IMR-90 (cell line): ENCODE measurements around the gene MCM3AP. TPM values are rescaled to one million over a fixed set of nuclear protein-coding genes. Genes with fewer than 3 reads are reported as not detected.

Source experiments
- ATAC-seq: fragments of 200-7000 bp; cut with Tn5 transposase; 2 replicates; pipeline ENCODE4 v1.9.1; 2020; ENCODE audit warnings: low read depth, mild to moderate bottlenecking, moderate library complexity
- BruUV-seq: library from RNA; stranded (reverse); fragments of 400-500 nt; replicated peaks from 2 replicates; lab custom pipeline; 2021; lab: Mats Ljungman, UMichigan
- CTCF ChIA-PET: fragments of 300-600 bp; formaldehyde crosslinking; extraction: SDS; loops from one replicate; lab custom pipeline; 2021; ENCODE audit warnings: antibody characterized with exemption; lab: Yijun Ruan, JAX
- POLR2A ChIA-PET: fragments of 300-600 bp; sonication (Branson Sonifier 250); formaldehyde crosslinking; loops from one replicate; lab custom pipeline; 2022; ENCODE audit warnings: antibody characterized with exemption; ENCODE audit not compliant: unreplicated experiment; lab: Charles Lee
- DNase-seq: peaks from one replicate; pipeline ENCODE4 v3.0.0; 2013
- H2AFZ ChIP-seq: replicated peaks from 2 replicates; pipeline ENCODE3; 2013; ENCODE audit warnings: low read length, mild to moderate bottlenecking; ENCODE audit not compliant: poor library complexity
- H2AK5ac ChIP-seq: 2 replicates; pipeline ENCODE4 v1.6.1; 2013; ENCODE audit warnings: low read depth, low read length, inconsistent platforms
- H2AK9ac ChIP-seq: replicated peaks from 2 replicates; pipeline ENCODE3; 2013; ENCODE audit warnings: mild to moderate bottlenecking, low read depth, low read length, moderate library complexity; ENCODE audit not compliant: poor library complexity
- H2BK120ac ChIP-seq: 2 replicates; pipeline ENCODE4 v1.6.1; 2013; ENCODE audit warnings: low read depth, low read length, inconsistent platforms
- H2BK15ac ChIP-seq: 3 replicates; pipeline ENCODE4 v1.6.1; 2013; ENCODE audit warnings: low read depth, low read length, inconsistent platforms
- H2BK20ac ChIP-seq: 2 replicates; pipeline ENCODE4 v1.6.1; 2013; ENCODE audit warnings: low read depth, mild to moderate bottlenecking, inconsistent platforms, low read length, moderate library complexity
- H2BK5ac ChIP-seq: 2 replicates; pipeline ENCODE4 v1.6.1; 2013; ENCODE audit warnings: mild to moderate bottlenecking, low read depth, low read length, inconsistent platforms; ENCODE audit not compliant: poor library complexity, severe bottlenecking
- H3K14ac ChIP-seq: replicated peaks from 2 replicates; pipeline ENCODE4 v1.6.1; 2013; ENCODE audit warnings: low read depth, low read length, inconsistent platforms
- H3K18ac ChIP-seq: 2 replicates; pipeline ENCODE4 v1.6.1; 2013; ENCODE audit warnings: low read depth, low read length, control low read depth
- H3K23ac ChIP-seq: 2 replicates; pipeline ENCODE4 v1.6.1; 2013; ENCODE audit warnings: low read depth, low read length, inconsistent platforms
- H3K27ac ChIP-seq: 2 replicates; pipeline ENCODE4 v1.5.1; 2013; ENCODE audit warnings: mild to moderate bottlenecking, control low read depth, low read length; ENCODE audit not compliant: insufficient read depth
- H3K27me3 ChIP-seq: 2 replicates; pipeline ENCODE4 v1.6.1; 2013; ENCODE audit warnings: low read length; ENCODE audit not compliant: control insufficient read depth, insufficient read depth
- H3K36me3 ChIP-seq: 2 replicates; pipeline ENCODE4 v1.6.1; 2013; ENCODE audit warnings: low read length, mixed read lengths; ENCODE audit not compliant: control insufficient read depth, insufficient read depth
- H3K4ac ChIP-seq: 2 replicates; pipeline ENCODE4 v1.6.1; 2013; ENCODE audit warnings: low read depth, low read length, inconsistent platforms
- H3K4me1 ChIP-seq: 2 replicates; pipeline ENCODE4 v1.6.1; 2013; ENCODE audit warnings: low read length, mixed read lengths; ENCODE audit not compliant: control insufficient read depth, insufficient read depth
- H3K4me2 ChIP-seq: 2 replicates; pipeline ENCODE4 v1.6.1; 2013; ENCODE audit warnings: low read depth, mild to moderate bottlenecking, control low read depth, low read length, moderate library complexity
- H3K4me3 ChIP-seq: 2 replicates; pipeline ENCODE4 v1.5.1; 2013; ENCODE audit warnings: low read depth, mild to moderate bottlenecking, control low read depth, low read length, moderate library complexity; ENCODE audit not compliant: insufficient read depth
- H3K56ac ChIP-seq: 2 replicates; pipeline ENCODE4 v1.6.1; 2013; ENCODE audit warnings: low read length, inconsistent platforms; ENCODE audit not compliant: insufficient read depth; ENCODE audit errors: extremely low read depth
- H3K79me1 ChIP-seq, 2 experiments: 2 replicates each; pipeline ENCODE4 v1.6.1; 2013; ENCODE audit warnings: low read length in 2 of 2, inconsistent platforms in 1 of 2, low read depth in 1 of 2
- H3K9ac ChIP-seq: 2 replicates; pipeline ENCODE4 v1.6.1; 2013; ENCODE audit warnings: low read depth, low read length, control low read depth
- H3K9me1 ChIP-seq: 2 replicates; pipeline ENCODE4 v1.6.1; 2013; ENCODE audit warnings: low read length, inconsistent platforms; ENCODE audit not compliant: insufficient read depth
- H3K9me3 ChIP-seq: 2 replicates; pipeline ENCODE4 v1.6.1; 2013; ENCODE audit warnings: low read length; ENCODE audit not compliant: control insufficient read depth, insufficient read depth
- H4K20me1 ChIP-seq: 2 replicates; pipeline ENCODE4 v1.6.1; 2013; ENCODE audit warnings: low read length, inconsistent platforms; ENCODE audit not compliant: insufficient read depth
- H4K5ac ChIP-seq: 2 replicates; pipeline ENCODE4 v1.6.1; 2013; ENCODE audit warnings: mild to moderate bottlenecking, low read depth, low read length, control low read depth
- H4K8ac ChIP-seq, 2 experiments: 2 replicates each; pipeline ENCODE4 v1.6.1; 2013; ENCODE audit warnings: low read depth in 2 of 2, low read length in 2 of 2, control low read depth in 1 of 2, inconsistent platforms in 1 of 2
- H4K91ac ChIP-seq: 2 replicates; pipeline ENCODE4 v1.6.1; 2013; ENCODE audit warnings: low read depth, low read length, inconsistent platforms; ENCODE audit not compliant: insufficient read depth
- BHLHE40 ChIP-seq: fragments of 150-350 bp; IDR thresholded peaks from 2 replicates; pipeline ENCODE4 v1.6.1; 2016; ENCODE audit warnings: mild to moderate bottlenecking, low read depth, low read length
- CEBPB ChIP-seq: IDR thresholded peaks from 2 replicates; pipeline ENCODE4 v1.6.1; 2012; ENCODE audit warnings: low read depth, low read length, improper control_type of control experiment
- CHD1 ChIP-seq: IDR thresholded peaks from 2 replicates; pipeline ENCODE4 v1.6.1; 2012; ENCODE audit warnings: low read depth, low read length, improper control_type of control experiment
- CTCF ChIP-seq: conservative IDR thresholded peaks from 2 replicates; pipeline ENCODE4 v1.5.1; 2012; ENCODE audit warnings: mild to moderate bottlenecking, low read depth, low read length, improper control_type of control experiment
- ELK1 ChIP-seq: fragments of 150-350 bp; IDR thresholded peaks from 2 replicates; pipeline ENCODE4 v1.6.1; 2016; ENCODE audit warnings: low read depth, mild to moderate bottlenecking, low read length, moderate library complexity, borderline replicate concordance
- FOS ChIP-seq: fragments of 150-350 bp; IDR thresholded peaks from 2 replicates; pipeline ENCODE4 v1.6.1; 2016; ENCODE audit warnings: low read depth, low read length
- MAFK ChIP-seq: IDR thresholded peaks from 2 replicates; pipeline ENCODE4 v1.6.1; 2012; ENCODE audit warnings: low read depth, low read length, improper control_type of control experiment
- MAZ ChIP-seq: IDR thresholded peaks from 2 replicates; pipeline ENCODE4 v1.6.1; 2012; ENCODE audit warnings: low read depth, mild to moderate bottlenecking, low read length, improper control_type of control experiment, moderate library complexity, borderline replicate concordance
- MXI1 ChIP-seq: IDR thresholded peaks from 2 replicates; pipeline ENCODE4 v1.6.1; 2012; ENCODE audit warnings: low read depth, mild to moderate bottlenecking, low read length, moderate library complexity, borderline replicate concordance
- NFE2L2 ChIP-seq: fragments of 150-350 bp; IDR thresholded peaks from 2 replicates; pipeline ENCODE4 v1.6.1; 2016; ENCODE audit warnings: low read depth, mild to moderate bottlenecking, low read length
- POLR2A ChIP-seq: IDR thresholded peaks from 2 replicates; pipeline ENCODE4 v1.6.1; 2012; ENCODE audit warnings: mild to moderate bottlenecking, low read depth, low read length
- RAD21 ChIP-seq: IDR thresholded peaks from 2 replicates; pipeline ENCODE4 v1.6.1; 2012; ENCODE audit warnings: low read length, improper control_type of control experiment
- RCOR1 ChIP-seq: IDR thresholded peaks from 2 replicates; pipeline ENCODE4 v1.6.1; 2012; ENCODE audit warnings: mild to moderate bottlenecking, low read length, improper control_type of control experiment; ENCODE audit not compliant: insufficient replicate concordance
- RFX5 ChIP-seq: IDR thresholded peaks from 2 replicates; pipeline ENCODE4 v1.8.0; 2012; ENCODE audit warnings: low read depth, mild to moderate bottlenecking, low read length, moderate library complexity
- SMC3 ChIP-seq: fragments of 150-350 bp; IDR thresholded peaks from 2 replicates; pipeline ENCODE4 v1.6.1; 2016; ENCODE audit warnings: low read depth, mild to moderate bottlenecking, antibody characterized with exemption, low read length, moderate library complexity
- USF2 ChIP-seq: fragments of 150-350 bp; IDR thresholded peaks from 2 replicates; pipeline ENCODE4 v1.6.1; 2017; ENCODE audit warnings: mild to moderate bottlenecking, antibody characterized with exemption, low read length, low read depth
- WGBS, 2 experiments: methylation state at CpG; one replicate each; pipeline versions ENCODE4 v1.1.5 to v1.1.7; 2013; ENCODE audit warnings: missing lambda C conversion rate in 2 of 2; ENCODE audit not compliant: insufficient read length in 1 of 2; ENCODE audit errors: extremely low coverage in 2 of 2; 5-methylcytosine and 5-hydroxymethylcytosine counted together
- dilution Hi-C: fragments of 300-500 bp; cut with HindIII; formaldehyde crosslinking; loops from one replicate; pipeline ENCODE4 v1.14.3; 2018; ENCODE audit warnings: low sequenced_read_pairs; ENCODE audit not compliant: unreplicated experiment
- in situ Hi-C: fragments of 300-500 bp; cut with MboI; formaldehyde crosslinking; loops from 3 replicates; pipeline ENCODE4 v1.14.3; 2019; ENCODE audit warnings: low sequenced_read_pairs, inconsistent platforms, mixed read lengths
- intact Hi-C: fragments of 100-400 bp; cut with micrococcal nuclease; formaldehyde crosslinking; loops from 2 replicates; pipeline ENCODE4 v1.10.0; 2022
- polyA plus RNA-seq, 3 experiments: library from polyadenylated mRNA; depleted of rRNA; stranded (reverse); fragments of >200 nt; gene quantifications; 2 replicates each; pipeline ENCODE4 v1.2.3, GENCODE V29; 2012; ENCODE audit warnings: low replicate concordance in 1 of 3
- total RNA-seq: library from RNA; depleted of rRNA; stranded (reverse); fragments of >200 nt; gene quantifications from 2 replicates; pipeline ENCODE4 v1.2.3, GENCODE V29; 2012

The MCM3AP gene
- total and polyA plus RNA-seq, 2 of the 4 experiments (the other 2 are of a cell fraction) = 46.5 to 63.1 TPM

- Histone ChIP-seq H2BK5ac (no peak overlapping the region), H3K27me3 (no peaks in the 10 kb centered on the region), H2BK20ac (no peak overlapping the region), H3K4me2 (no peak overlapping the region), H3K4me3 (no peak overlapping the region), H3K36me3 (peaks cover 67% of the 10 kb centered on the region), H3K23ac (no peak overlapping the region), H3K18ac (no peak overlapping the region), H3K14ac (no peak overlapping the region), H3K9me1 (0 out of 2 replicates have a peak, but pooled peaks cover 3% of the 10 kb centered on the region), H4K20me1 (peaks cover 8% of the 10 kb centered on the region), H2BK15ac (no peak overlapping the region), H2AFZ (no peak overlapping the region), H3K9me3 (no peaks in the 10 kb centered on the region), H3K4me1 (no peaks in the 10 kb centered on the region), H2AK9ac (no peak overlapping the region), H2BK120ac (no peak overlapping the region), H3K56ac (no peak overlapping the region), H2AK5ac (no peak overlapping the region), H4K91ac (no peak overlapping the region), H3K79me1 (peaks cover 10 to 37% of the 10 kb centered on the region in 2 experiments), H4K5ac (no peak overlapping the region), H3K27ac (no peak overlapping the region), H3K4ac (no peak overlapping the region), H4K8ac (no peak overlapping the region), H3K9ac (no peak overlapping the region)
- no peak for TF ChIP-seq RCOR1
- TF ChIP-seq BHLHE40 = no peak
- no peak for TF ChIP-seq NFE2L2
- TF ChIP-seq RAD21 = no peak
- no peak for TF ChIP-seq FOS
- TF ChIP-seq CHD1 = no peak
- no peak for TF ChIP-seq USF2
- TF ChIP-seq CEBPB = no peak
- TF ChIP-seq SMC3 = no peak
- no peak for TF ChIP-seq MXI1
- no peak for TF ChIP-seq MAZ
- TF ChIP-seq ELK1 = no peak
- TF ChIP-seq RFX5 = no peak
- no peak for TF ChIP-seq CTCF
- no peak for TF ChIP-seq MAFK
- TF ChIP-seq POLR2A = no peak
- CTCF ChIA-PET = no interaction called here
- no TSS peak for BruUV-seq
- POLR2A ChIA-PET = no interaction called here
- dilution Hi-C loops = no loop called here
- ATAC-seq = no peak
- in situ Hi-C loops = no loop called here
- no peak for DNase-seq
- 98% methylated on average over 8 of the region's 14 CpGs; no CpG with 5 or more reads in 1 of the 2 experiments for WGBS, 2 experiments
- intact Hi-C loops = no loop called here
These were observed 12.1 kb downstream of the MCM3AP start for GRCh38 chr21:46273341-46273740.
